WTC11 (cell line): ENCODE results near the gene TRIM22. TPM values are rescaled to one million over a fixed set of nuclear protein-coding genes. Genes with fewer than 3 reads are reported as not detected.
"Not testable (repeated sequence)": the region's sequence is repeated elsewhere in the genome, so short reads cannot be mapped to it uniquely, and the experiment has no call there.

ENCODE experiments used
- ATAC-seq: fragments of 200-7000 bp; cut with Tn5 transposase; 2 replicates; pipeline ENCODE4 v1.10.0; 2021; ENCODE audit warnings: mild to moderate bottlenecking, moderate library complexity
- CTCF ChIA-PET: fragments of 300-600 bp; sonication (Branson Sonifier 250); formaldehyde crosslinking; loops from one replicate; lab custom pipeline; 2021; ENCODE audit warnings: antibody characterized with exemption; lab: Charles Lee
- POLR2A ChIA-PET: fragments of 350-600 bp; sonication (Branson Sonifier 250); formaldehyde crosslinking; loops from one replicate; lab custom pipeline; 2021; ENCODE audit warnings: antibody characterized with exemption; lab: Charles Lee
- DNase-seq: peaks from one replicate; pipeline ENCODE4 v3.0.0; 2021; ENCODE audit warnings: low spot score
- H3K27ac Mint-ChIP-seq: 2 replicates; pipeline ENCODE4 v1.8.0; 2021; ENCODE audit warnings: mixed read lengths
- H3K27me3 Mint-ChIP-seq: 2 replicates; pipeline ENCODE4 v1.8.0; 2021; ENCODE audit warnings: low read depth, mild to moderate bottlenecking, moderate library complexity, mixed read lengths
- H3K36me3 Mint-ChIP-seq: 2 replicates; pipeline ENCODE4 v1.8.0; 2021; ENCODE audit warnings: mixed read lengths
- H3K4me1 Mint-ChIP-seq: 2 replicates; pipeline ENCODE4 v1.8.0; 2022; ENCODE audit warnings: mixed read lengths
- H3K4me3 Mint-ChIP-seq: 2 replicates; pipeline ENCODE4 v1.8.0; 2021; ENCODE audit warnings: mild to moderate bottlenecking, moderate library complexity, mixed read lengths
- H3K9me3 Mint-ChIP-seq: 2 replicates; pipeline ENCODE4 v1.8.0; 2021; ENCODE audit warnings: mixed read lengths
- ATF6 ChIP-seq: sonication (generic); formaldehyde crosslinking; IDR thresholded peaks from 2 replicates; pipeline ENCODE4 v1.8.1; 2023; ENCODE audit warnings: mild to moderate bottlenecking, missing genetic modification reagents
- CBFB ChIP-seq: sonication (generic); formaldehyde crosslinking; IDR thresholded peaks from 2 replicates; pipeline ENCODE4 v1.8.1; 2022; ENCODE audit warnings: mild to moderate bottlenecking, low read depth, missing genetic modification reagents
- CTCF ChIP-seq: fragments of 200-600 bp; IDR thresholded peaks from 2 replicates; pipeline ENCODE4 v1.8.0; 2022; ENCODE audit warnings: antibody characterized with exemption
- ETV6 ChIP-seq: sonication (generic); formaldehyde crosslinking; IDR thresholded peaks from 2 replicates; pipeline ENCODE4 v1.8.1; 2022; ENCODE audit warnings: mild to moderate bottlenecking, missing genetic modification reagents
- GABPB1 ChIP-seq: sonication (generic); formaldehyde crosslinking; IDR thresholded peaks from 2 replicates; pipeline ENCODE4 v1.8.1; 2023; ENCODE audit warnings: mild to moderate bottlenecking, missing genetic modification reagents
- IRF2 ChIP-seq: sonication (generic); formaldehyde crosslinking; IDR thresholded peaks from 2 replicates; pipeline ENCODE4 v1.8.0; 2022; ENCODE audit warnings: low read depth, missing genetic modification reagents, borderline replicate concordance
- PRRX2 ChIP-seq: fragments of 250-450 bp; sonication (Bioruptor Pico); IDR thresholded peaks from 2 replicates; pipeline ENCODE4 v1.8.0; 2021; ENCODE audit warnings: mild to moderate bottlenecking
- SMAD3 ChIP-seq: sonication (generic); formaldehyde crosslinking; IDR thresholded peaks from 2 replicates; pipeline ENCODE4 v1.8.0; 2022; ENCODE audit warnings: missing genetic modification reagents, mild to moderate bottlenecking, borderline replicate concordance
- SOX15 ChIP-seq: fragments of 250-450 bp; sonication (Bioruptor Pico); IDR thresholded peaks from 2 replicates; pipeline ENCODE4 v1.9.0; 2021; ENCODE audit warnings: mild to moderate bottlenecking
- ZBTB21 ChIP-seq: sonication (generic); formaldehyde crosslinking; IDR thresholded peaks from 2 replicates; pipeline ENCODE4 v1.8.1; 2023; ENCODE audit warnings: mild to moderate bottlenecking, missing genetic modification reagents, borderline replicate concordance
- ZNF396 ChIP-seq: fragments of 250-450 bp; sonication (Bioruptor Pico); IDR thresholded peaks from 2 replicates; pipeline ENCODE4 v1.8.0; 2021; ENCODE audit warnings: mild to moderate bottlenecking, moderate library complexity, borderline replicate concordance
- ZNF416 ChIP-seq: fragments of 250-450 bp; sonication (Bioruptor Pico); IDR thresholded peaks from 2 replicates; pipeline ENCODE4 v1.9.0; 2021; ENCODE audit warnings: mild to moderate bottlenecking, inconsistent platforms
- ZNF671 ChIP-seq: fragments of 250-450 bp; sonication (Bioruptor Pico); IDR thresholded peaks from 2 replicates; pipeline ENCODE4 v1.8.0; 2021; ENCODE audit warnings: mild to moderate bottlenecking
- total RNA-seq: library from RNA; stranded (reverse); gene quantifications from 3 replicates; pipeline ENCODE4 v1.2.3, GENCODE V29; 2021
- TF ChIP-seq, protein P1 (sequence below): sonication (generic); formaldehyde crosslinking; conservative IDR thresholded peaks from 2 replicates; pipeline ENCODE4 v1.8.1; 2022; ENCODE audit warnings: mild to moderate bottlenecking, missing genetic modification reagents
- TF ChIP-seq, protein P2 (sequence below): fragments of 250-450 bp; sonication (Bioruptor Pico); IDR thresholded peaks from 2 replicates; pipeline ENCODE4 v1.8.0; 2021; ENCODE audit warnings: mild to moderate bottlenecking
- TF ChIP-seq, protein P3 (sequence below): sonication (generic); formaldehyde crosslinking; IDR thresholded peaks from 2 replicates; pipeline ENCODE4 v1.8.0; 2022; ENCODE audit warnings: mild to moderate bottlenecking, missing genetic modification reagents
- TF ChIP-seq, protein P4 (sequence below): sonication (generic); formaldehyde crosslinking; IDR thresholded peaks from 2 replicates; pipeline ENCODE4 v1.8.1; 2023; ENCODE audit warnings: mild to moderate bottlenecking, moderate library complexity, missing genetic modification reagents

The TRIM22 gene
- total RNA-seq, 1 experiment from 2014 or later: 78.9 TPM

DNA sequence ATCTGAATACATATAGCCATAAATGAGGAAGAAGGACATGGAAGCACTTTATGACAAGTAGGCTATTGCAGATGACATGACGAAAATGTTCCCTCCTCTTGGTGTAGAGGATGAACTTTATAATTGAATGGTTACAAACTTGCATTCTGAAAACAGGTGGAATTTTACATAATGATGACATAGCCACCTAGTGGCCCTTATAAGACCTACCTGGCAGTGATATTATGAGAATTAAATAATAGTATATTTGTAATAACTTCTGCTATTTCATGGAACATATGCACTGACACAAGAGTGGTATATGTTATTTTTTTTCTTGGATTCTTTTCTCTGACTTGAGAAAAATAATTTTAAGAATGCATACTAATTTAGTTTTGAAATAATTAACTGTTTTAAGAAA is 22.9 kb downstream of the TRIM22 start (continued):
- TF ChIP-seq, protein P1, sequence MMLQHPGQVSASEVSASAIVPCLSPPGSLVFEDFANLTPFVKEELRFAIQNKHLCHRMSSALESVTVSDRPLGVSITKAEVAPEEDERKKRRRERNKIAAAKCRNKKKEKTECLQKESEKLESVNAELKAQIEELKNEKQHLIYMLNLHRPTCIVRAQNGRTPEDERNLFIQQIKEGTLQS (CRISPR knock-in tag): no peak
- TF ChIP-seq SOX15 (CRISPR knock-in tag) (no peak), GABPB1 (CRISPR knock-in tag) (no peak), ZNF671 (no peak), IRF2 (no peak)

DNA sequence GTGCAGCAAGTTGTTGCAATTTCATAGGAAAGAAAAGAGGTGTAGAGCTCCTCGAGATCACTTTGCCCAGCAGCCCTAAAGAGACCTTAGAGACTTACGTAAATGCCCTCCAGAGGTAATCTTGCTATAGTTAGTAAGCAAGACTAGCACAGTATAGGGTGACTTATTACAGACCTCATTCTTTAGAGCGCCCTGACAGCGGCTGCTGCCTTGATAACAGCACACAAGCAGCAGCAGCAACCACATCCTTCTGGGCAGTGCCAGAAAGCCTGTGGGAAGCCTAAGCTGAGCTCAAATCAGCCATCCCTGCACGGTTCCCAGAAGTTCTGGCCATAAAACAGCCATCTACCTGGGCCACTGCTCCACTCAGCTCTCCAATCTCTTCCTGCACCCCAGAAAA is 24.1 kb downstream of the TRIM22 start:
- POLR2A ChIA-PET: no interaction called here
- DNase-seq (no peak), ATAC-seq (no peak)
- H3K4me3 Mint-ChIP-seq: no peak overlapping the region
- H3K27me3 Mint-ChIP-seq: no peaks in the 10 kb centered on the region; the same call in 1 of the 2 replicates
- CTCF ChIA-PET: interaction anchor here (1.1 kb wide), 1 partner anchor 177 kb away, joined by 3 read pairs; no protein-coding TSS in a partner anchor
- TF ChIP-seq, protein P2, sequence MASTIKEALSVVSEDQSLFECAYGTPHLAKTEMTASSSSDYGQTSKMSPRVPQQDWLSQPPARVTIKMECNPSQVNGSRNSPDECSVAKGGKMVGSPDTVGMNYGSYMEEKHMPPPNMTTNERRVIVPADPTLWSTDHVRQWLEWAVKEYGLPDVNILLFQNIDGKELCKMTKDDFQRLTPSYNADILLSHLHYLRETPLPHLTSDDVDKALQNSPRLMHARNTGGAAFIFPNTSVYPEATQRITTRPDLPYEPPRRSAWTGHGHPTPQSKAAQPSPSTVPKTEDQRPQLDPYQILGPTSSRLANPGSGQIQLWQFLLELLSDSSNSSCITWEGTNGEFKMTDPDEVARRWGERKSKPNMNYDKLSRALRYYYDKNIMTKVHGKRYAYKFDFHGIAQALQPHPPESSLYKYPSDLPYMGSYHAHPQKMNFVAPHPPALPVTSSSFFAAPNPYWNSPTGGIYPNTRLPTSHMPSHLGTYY (CRISPR knock-in tag): no peak
- TF ChIP-seq CBFB (CRISPR knock-in tag) (no peak), ZBTB21 (CRISPR knock-in tag) (no peak), ATF6 (CRISPR knock-in tag) (no peak)
- TF ChIP-seq, protein P3, sequence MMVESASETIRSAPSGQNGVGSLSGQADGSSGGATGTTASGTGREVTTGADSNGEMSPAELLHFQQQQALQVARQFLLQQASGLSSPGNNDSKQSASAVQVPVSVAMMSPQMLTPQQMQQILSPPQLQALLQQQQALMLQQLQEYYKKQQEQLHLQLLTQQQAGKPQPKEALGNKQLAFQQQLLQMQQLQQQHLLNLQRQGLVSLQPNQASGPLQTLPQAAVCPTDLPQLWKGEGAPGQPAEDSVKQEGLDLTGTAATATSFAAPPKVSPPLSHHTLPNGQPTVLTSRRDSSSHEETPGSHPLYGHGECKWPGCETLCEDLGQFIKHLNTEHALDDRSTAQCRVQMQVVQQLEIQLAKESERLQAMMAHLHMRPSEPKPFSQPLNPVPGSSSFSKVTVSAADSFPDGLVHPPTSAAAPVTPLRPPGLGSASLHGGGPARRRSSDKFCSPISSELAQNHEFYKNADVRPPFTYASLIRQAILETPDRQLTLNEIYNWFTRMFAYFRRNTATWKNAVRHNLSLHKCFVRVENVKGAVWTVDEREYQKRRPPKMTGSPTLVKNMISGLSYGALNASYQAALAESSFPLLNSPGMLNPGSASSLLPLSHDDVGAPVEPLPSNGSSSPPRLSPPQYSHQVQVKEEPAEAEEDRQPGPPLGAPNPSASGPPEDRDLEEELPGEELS (CRISPR knock-in tag): no peak
- no peak overlapping the region for H3K27ac Mint-ChIP-seq
- peaks cover 19% of the 10 kb centered on the region for H3K9me3 Mint-ChIP-seq
- no peaks in the 10 kb centered on the region for H3K4me1 Mint-ChIP-seq
- peaks cover 16% of the 10 kb centered on the region for H3K36me3 Mint-ChIP-seq

DNA sequence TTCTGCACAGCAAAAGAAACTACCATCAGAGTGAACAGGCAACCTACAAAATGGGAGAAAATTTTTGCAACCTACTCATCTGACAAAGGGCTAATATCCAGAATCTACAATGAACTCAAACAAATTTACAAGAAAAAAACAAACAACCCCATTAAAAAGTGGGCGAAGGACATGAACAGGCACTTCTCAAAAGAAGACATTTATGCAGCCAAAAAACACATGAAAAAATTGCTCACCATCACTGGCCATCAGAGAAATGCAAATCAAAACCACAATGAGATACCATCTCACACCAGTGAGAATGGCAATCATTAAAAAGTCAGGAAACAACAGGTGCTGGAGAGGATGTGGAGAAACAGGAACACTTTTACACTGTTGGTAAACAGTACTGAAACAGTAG is 26.9 kb downstream of the TRIM22 start:
- H3K4me3 Mint-ChIP-seq, ATAC-seq, CTCF ChIA-PET, H3K27ac Mint-ChIP-seq, H3K36me3 Mint-ChIP-seq, DNase-seq, H3K4me1 Mint-ChIP-seq, H3K27me3 Mint-ChIP-seq, POLR2A ChIA-PET: not testable (repeated sequence)
- H3K9me3 Mint-ChIP-seq: peaks cover 30% of the 10 kb centered on the region

GRCh38 chr11:5719703-5720495 is 30.3 kb downstream of the TRIM22 start:
- no peak overlapping the region for H3K4me3 Mint-ChIP-seq
- CTCF ChIA-PET: no interaction called here
- TF ChIP-seq, protein P4, sequence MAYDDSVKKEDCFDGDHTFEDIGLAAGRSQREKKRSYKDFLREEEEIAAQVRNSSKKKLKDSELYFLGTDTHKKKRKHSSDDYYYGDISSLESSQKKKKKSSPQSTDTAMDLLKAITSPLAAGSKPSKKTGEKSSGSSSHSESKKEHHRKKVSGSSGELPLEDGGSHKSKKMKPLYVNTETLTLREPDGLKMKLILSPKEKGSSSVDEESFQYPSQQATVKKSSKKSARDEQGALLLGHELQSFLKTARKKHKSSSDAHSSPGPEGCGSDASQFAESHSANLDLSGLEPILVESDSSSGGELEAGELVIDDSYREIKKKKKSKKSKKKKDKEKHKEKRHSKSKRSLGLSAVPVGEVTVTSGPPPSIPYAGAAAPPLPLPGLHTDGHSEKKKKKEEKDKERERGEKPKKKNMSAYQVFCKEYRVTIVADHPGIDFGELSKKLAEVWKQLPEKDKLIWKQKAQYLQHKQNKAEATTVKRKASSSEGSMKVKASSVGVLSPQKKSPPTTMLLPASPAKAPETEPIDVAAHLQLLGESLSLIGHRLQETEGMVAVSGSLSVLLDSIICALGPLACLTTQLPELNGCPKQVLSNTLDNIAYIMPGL: no peak
- TF ChIP-seq SMAD3 (CRISPR knock-in tag): no peak
- TF ChIP-seq ZNF396: no peak
- TF ChIP-seq CTCF: no peak
- TF ChIP-seq ZNF416 (CRISPR knock-in tag): no peak
- no peak for TF ChIP-seq PRRX2 (CRISPR knock-in tag)
- TF ChIP-seq, protein P3 (CRISPR knock-in tag): no peak
- no peak for TF ChIP-seq ETV6 (CRISPR knock-in tag)
- no peaks in the 10 kb centered on the region; the same call in 1 of the 2 replicates for H3K27me3 Mint-ChIP-seq
- H3K27ac Mint-ChIP-seq: no peak overlapping the region
- DNase-seq (no peak), ATAC-seq (no peak)
- peaks cover 30% of the 10 kb centered on the region for H3K9me3 Mint-ChIP-seq
- POLR2A ChIA-PET: no interaction called here
- H3K4me1 Mint-ChIP-seq: no peaks in the 10 kb centered on the region
- peaks cover 5% of the 10 kb centered on the region for H3K36me3 Mint-ChIP-seq
